ENCODE results near the gene NRG3.
"Not testable (repeated sequence)": the region's sequence is repeated elsewhere in the genome, so short reads cannot be mapped to it uniquely, and the experiment has no call there.

The NRG3 gene

DNA sequence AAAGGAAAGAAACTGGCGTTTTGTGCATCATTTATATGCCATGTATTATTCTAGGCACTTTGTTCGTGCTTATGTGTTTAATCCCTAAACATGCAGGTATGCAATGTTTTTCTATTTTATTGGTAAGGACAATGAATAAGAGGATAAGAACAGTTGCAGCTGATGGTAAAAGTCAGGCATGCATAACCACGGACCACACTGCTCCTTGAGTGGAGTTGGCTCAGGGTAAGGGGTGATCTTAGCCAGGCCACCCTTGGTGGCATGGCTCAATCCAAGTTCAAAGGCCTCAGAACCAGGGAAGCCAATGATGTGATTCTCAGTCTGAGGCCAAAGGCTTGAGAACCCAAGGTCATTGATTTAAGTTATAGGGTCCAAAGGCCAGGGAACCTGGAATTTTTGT is 1068.1 kb downstream of the NRG3 start:
- no peak for DNase-seq

DNA sequence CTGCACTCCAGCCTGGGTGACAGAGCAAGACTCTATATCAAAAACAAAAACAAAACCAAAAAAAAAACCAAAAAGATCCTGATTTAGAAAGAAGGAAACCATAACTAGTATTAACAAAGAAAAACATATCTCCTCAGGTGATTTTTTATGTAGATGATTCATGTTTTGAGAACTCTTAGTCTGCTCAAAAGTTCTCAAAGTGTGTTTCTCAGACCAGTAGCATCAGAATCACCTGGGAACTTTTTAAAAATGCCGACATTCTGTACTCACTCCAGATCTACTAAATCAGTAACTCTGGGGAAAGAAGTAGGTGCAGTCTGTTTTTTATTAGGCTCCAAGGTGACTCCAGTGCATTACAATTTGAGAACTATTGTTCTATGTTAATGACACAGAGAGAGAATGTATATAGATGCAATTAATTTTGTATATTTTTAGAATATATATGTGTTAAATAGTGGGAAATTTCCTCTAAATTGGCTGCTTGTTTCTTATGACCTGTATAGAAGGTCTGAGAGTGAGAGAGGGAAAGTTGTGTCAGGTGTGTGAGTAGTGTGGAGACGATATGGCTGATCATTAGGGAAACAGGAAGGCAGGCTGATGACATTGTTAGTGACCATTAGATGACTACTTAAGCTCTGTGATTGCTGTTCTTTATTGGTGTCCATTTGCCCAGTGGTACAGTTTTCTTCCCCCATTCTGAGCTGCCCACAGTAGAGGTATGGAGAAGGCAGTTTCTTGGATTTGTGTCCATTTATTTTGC is 1075.0 kb downstream of the NRG3 start:
- no peak for DNase-seq

- no peak for DNase-seq
Measured at GRCh38 chr10:82953331-82953730, 1078.3 kb downstream of the NRG3 start.

DNA sequence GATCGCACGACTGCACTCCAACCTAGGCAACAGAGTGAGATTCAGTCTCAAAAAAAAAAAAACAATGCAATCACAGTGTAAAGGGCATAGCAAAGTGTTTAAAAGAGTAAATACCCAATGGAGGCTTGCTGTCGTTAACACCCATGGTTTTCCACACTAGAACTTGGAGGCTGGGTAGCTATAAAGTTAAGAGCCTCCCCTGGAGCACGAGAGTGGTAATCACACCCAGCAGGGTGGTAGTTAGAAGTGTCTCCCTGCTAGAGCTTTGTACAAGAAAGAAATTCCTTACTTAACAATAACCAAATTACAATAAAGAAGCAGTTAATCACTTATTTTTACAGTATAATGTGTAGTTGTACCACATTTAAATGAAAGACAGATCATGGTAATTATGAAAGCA is 1078.9 kb downstream of the NRG3 start:
- DNase-seq: no peak

- DNase-seq: not testable (repeated sequence)
Measured at GRCh38 chr10:82960421-82961060, 1085.5 kb downstream of the NRG3 start.

GRCh38 chr10:82961864-82962263 is 1086.9 kb downstream of the NRG3 start:
- no peak for DNase-seq

DNA sequence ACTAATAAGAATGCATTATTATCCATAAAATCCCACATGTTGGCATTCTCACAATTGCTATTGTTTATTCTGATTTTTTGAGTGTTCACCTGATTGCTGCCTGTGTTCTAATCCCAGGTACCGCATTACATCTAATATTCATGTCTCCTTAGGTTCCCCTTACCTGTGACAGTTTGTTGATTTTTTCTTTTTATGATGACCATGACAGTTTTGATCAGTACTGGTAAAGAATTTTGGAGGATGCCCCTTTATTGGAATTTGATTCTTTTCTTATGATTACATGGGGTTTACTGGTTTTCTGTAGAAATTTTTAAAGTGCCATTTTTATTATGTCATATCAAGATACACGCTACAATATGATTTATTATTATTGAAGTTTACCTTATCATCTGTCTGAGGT is 1091.1 kb downstream of the NRG3 start:
- DNase-seq: no peak

DNA sequence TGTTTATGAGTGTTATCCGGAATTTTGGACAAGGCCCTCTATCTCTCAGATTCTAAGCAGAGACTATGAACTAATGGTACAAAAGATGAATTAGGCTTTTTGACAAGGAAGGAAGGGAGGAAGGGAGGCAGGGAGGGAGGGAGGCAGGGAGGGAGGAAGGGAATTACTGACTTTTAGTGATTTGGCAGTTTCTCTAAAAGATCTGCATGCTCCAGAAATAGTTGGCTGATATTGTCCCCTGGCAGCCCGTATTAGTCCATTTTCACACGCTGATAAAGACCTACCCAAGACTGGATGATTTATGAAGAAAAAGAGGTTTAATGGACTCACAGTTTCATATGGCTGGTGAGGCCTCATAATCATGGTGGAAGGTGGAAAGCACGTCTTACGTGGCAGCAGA is 1093.5 kb downstream of the NRG3 start:
- no peak for DNase-seq

- DNase-seq: no peak
Measured at GRCh38 chr10:82969405-82969804, 1094.4 kb downstream of the NRG3 start.

DNA sequence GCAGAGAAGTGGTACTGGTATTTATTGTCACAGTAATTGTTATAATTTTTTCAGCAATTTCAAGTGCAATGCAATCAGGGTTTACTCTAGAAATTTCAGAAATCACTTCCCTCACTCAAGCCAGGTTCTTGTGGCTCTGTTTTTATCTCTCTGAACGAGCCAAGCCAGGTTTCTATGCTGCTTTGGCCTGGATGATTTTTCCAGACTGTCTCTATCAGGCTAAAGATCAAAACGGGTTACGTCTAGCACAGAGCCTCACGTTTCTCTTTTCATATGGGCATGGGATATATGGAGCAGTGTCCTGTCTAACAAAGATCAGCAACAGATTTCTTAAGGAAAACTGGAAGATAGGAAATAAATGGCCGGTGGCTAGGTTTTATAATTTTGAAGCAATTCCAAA is 1105.3 kb downstream of the NRG3 start:
- DNase-seq: no peak

DNA sequence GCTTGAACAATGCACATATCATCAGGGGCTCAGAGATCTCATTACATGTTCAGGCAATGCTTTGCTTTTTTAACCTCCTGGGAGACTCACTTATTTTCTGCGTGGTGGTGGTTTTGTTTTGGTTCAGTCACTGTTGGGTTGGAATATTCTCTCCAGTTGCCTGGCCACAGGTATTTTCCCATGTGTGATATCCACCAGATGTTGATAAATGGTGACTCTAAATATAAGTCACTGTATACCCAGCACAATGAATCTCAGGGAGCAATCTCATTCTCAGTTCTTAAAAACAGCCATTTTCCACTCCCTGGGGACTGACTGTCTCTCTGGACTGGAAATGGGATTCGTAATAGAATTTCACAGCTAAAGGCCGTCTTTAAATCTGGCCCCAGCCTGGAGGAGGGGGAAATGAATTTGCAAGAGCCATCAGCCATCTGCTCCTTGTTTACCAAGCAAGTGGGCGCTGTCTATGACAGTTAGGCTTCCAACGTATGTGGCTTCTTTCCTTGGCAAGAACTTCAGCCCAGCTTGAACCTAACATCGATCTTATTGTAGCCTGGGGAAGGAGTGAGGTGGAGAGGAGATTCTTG is 1106.2 kb downstream of the NRG3 start:
- no peak for DNase-seq

DNA sequence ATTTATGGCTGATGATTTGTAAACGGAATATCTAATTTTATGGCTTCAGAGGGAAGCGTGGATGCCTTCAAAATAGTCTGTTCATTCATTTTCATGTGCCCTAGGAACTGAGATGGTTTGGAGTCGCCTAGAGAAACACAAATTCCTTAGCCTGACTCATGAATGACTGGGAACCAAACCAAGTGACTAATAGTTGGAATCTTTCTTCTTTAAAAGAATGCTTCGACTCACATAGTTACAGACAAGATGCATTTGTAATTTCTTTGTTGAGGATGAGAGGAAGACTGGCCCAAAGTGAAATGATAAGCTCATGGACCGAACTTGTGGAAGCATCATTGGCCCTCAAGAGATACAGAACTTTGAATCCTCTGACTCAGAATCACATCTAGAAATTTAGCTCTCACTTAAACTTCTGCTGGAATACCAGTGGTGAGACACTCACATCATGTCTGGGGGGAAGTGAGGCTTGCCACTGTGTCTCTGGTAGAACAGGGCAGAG is 1107.2 kb downstream of the NRG3 start:
- DNase-seq: no peak

- no peak for DNase-seq
Measured at GRCh38 chr10:82986216-82986615, 1111.2 kb downstream of the NRG3 start.

DNA sequence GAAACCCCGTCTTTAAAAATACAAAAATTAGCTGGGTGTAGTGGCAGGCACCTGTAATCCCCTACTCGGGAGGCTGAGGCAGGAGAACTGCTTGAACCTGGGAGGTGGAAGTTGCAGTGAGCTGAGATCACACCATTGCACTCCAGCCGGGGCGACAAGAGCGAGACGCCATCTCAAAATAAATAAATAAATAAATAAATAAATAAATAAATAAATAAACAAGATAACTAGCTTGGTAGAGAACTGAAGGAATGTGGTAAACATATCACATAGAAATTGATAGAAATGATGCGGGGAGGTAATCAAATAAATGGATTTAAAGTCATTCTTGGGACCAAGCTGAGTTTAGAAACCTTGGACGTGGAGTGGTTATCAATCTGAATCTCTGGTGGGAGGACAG is 1131.5 kb downstream of the NRG3 start:
- not testable (repeated sequence) for DNase-seq

DNA sequence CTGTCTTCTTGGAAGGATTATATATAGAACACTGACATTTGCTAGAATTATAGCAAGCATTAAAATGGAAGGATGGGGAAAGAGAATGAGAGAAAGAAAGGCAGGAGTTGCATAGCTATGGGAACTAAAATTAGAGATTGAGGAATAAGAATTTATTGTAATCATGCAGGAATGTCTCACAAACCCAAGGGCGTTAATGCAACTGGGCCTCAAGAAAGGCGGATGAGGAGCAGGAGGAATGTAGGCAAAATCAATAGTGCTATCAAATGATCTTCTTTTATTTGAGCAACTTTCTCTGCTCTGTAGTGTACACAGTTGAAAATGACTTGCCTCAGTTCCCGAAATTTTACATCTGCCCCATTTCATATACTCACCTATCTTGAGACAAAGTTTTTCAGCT is 1132.5 kb downstream of the NRG3 start:
- DNase-seq: no peak

DNA sequence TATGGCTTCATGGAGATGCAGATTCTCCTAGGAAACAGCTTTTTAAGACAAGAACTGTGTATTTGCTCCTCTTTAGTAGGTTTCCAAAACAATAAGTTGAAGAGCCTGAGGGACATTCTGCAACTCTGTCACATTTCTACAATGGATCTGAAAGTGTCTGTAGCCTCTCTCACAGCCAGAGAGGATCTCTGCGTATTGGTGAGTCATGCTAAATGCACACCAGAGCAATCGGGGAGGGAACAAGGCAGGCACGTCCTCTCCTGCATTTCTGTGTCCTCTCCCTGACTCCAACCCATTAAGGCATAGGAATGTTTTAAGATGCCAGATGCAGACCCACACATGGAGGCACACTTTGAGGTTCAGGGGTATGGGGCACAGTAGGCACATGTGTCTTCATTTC is 1137.9 kb downstream of the NRG3 start:
- DNase-seq: no peak

GRCh38 chr10:83017076-83017867 is 1142.3 kb downstream of the NRG3 start:
- DNase-seq: no peak

DNA sequence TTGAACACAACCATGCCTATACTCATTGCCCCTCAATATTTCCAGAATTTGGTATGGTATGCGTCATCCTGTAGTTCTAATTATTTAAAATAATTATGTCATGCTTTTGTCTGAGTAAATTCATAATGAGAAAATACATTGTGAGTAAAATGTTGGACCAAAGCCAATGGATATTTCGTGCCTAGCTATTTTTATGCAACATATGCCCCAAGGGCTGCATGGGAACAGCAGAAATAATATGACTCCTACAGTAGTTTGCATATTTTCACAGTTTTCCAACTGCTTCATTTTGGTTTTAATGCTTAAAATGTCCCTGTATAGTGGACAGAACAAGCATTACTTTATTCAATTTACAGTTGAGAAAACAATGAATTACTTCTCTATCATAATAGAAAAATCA is 1148.7 kb downstream of the NRG3 start:
- no peak for DNase-seq
